K562 treated with DMSO at 1 percent for 12 hours (cell line): Measurements from ENCODE around the gene SPTBN5. TPM values are rescaled to one million over a fixed set of nuclear protein-coding genes. Genes with fewer than 3 reads are reported as not detected.

Experiments used
- total RNA-seq: library from RNA; unstranded; fragments of 300-600 nt; gene quantifications from 2 replicates; pipeline ENCODE4 v1.2.3, GENCODE V29; 2022; ENCODE audit not compliant: insufficient read depth

The SPTBN5 gene
- total RNA-seq, result not detected in 2 replicates

DNA sequence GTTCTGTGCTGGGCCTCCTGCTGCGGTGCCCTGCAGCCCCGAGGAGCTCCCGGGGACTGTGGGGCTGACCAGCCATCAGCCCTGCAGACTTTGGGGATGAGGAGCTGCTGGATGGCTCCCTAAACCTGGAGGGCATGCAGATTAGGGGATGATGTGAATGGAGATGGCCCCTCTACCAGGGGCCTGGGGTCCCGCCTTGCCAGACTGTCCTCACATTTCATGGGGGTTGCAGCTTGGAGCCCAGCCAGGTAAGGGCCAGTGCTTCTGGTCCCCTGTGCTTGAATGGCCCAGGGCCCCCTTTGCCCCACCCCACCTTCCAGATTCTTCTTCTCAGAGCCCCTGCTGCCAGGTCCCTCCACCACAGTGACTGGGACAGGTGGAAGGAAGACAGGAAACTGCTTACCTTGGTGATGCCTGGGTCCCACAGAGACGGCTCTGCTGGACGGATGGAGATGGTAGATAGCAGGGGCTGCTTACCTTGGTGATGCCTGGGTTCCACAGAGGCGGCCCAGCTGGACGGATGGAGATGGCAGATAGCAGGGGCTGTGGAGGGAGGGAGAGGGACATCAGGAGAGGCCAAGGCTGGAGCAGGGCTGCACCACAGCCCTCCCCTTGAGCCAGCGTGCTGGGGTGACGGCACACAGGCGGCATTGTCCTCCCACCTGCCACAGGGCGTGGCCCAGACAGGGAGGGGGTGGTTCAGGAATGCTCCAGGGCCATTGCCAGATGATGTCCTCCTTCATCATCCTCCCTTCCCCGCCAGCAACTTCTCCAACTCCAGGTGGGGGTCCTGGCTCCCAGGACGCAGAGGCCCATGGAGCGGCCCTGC, at the start of gene SPTBN5:
Gene SPTBN5 (minus strand): TSS at position 632 of the 829 bp plus-strand sequence. CDS start 556 bp downstream, at position 76.

GRCh38 chr15:41838400-41838897, 55.4 kb downstream of the SPTBN5 start, which contains the start of gene PLA2G4B:
Gene PLA2G4B (plus strand): TSS chr15:41838847. CDS start chr15:41838914, 67 bp downstream.

DNA sequence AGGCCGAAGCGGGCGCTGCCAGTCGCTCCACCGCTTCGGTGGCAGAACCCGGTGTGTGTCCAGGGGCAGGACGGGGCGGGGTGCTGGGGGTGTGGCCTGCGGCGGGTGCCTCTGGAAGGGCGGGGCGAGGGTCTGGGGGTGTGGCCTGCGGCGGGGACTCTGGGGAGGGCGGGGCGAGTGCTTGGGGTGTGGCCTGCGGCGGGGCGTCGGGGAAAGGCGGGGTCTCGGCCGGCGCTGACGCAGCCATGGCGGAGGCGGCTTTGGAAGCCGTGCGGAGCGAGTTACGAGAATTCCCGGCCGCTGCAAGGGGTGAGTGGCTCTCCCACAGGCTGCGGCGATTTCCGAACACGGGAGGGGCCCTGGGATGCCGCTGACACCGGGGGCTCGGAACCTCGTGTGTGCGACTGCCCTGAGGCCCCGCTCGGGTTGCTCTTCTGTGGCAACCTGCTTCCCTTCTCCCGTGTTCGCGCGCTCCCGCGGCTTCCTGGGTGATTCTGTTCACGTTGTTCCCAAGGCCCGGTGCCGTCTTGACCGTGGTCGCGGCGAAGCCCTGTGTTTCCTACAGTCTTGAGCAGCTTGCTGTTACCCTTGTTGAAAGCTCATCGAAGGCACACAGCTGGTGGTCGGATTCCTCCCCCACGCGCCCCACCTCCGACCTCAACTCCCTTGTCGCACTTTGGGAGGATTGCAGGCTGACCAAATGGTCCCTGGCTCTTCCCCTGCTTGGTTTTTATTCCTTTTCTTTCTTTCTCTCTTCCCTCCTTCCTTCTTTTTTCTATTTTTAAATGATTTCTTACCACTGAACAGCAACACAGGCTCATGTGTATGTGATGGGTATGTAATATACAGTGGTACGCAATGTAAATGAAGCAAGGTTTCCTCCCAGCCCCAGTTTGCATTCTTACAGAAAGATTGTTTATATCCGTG, 65.7 kb downstream of the SPTBN5 start, which contains the start of gene JMJD7:
Gene JMJD7 (plus strand): TSS at position 213 of the 927 bp plus-strand sequence. CDS start 33 bp downstream, at position 246.

Other genes starting within 250 kb of the SPTBN5 start
- gene MGA, start 233.6 kb downstream of the SPTBN5 start, total RNA-seq, result 1.5 and 16.1 TPM in 2 replicates
- gene MAPKBP1, start 119.6 kb downstream of the SPTBN5 start, total RNA-seq, result 4.6 and 14.1 TPM in 2 replicates
- 14.0 and 18.8 TPM in 2 replicates for gene JMJD7, start 66.0 kb downstream of the SPTBN5 start, total RNA-seq
- gene PLA2G4B, start 55.2 kb downstream of the SPTBN5 start, total RNA-seq, result 6.9 and 9.4 TPM in 2 replicates
- gene EHD4, start 78.5 kb upstream of the SPTBN5 start, total RNA-seq, result 5.6 and 8.3 TPM in 2 replicates
- gene PLA2G4E, start 127.0 kb upstream of the SPTBN5 start, total RNA-seq, result not detected in 2 replicates
- not detected in 2 replicates for gene PLA2G4D, start 200.5 kb upstream of the SPTBN5 start, total RNA-seq